ENCODE results near the gene HLA-F.

HLA-F gene

DNA sequence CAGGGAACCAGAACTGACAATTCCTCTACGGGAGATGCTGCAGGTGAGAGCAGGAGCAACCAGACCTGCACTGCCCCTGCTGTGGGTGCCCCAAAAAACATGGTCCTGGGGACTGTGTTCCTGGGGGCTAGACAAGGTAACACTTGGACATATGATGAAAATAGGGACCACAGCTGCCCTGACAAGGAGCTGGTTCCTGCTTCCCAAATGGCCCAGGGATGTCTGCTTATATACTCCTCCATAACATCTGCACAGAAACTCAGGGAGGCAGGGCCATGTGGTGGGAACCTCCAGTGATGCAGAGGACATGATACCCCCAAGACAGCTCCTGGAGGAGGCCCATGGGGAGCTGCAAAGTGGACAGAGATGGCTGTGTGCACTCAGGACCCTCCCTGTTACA is 19.8 kb downstream of the HLA-F start:
- no peak for DNase-seq (ENCODE audit: low spot score in 2 of 2)
- no peaks in the 10 kb centered on the region for H3K4me1 ChIP-seq
- no peak overlapping the region for H3K4me3 ChIP-seq
- H3K27me3 ChIP-seq (ENCODE audit: low read depth): no peaks in the 10 kb centered on the region
- in situ Hi-C loops (cut with MboI; ENCODE audit: low sequenced_read_pairs): no loop called here
- H3K9me3 ChIP-seq: no peaks in the 10 kb centered on the region
- no peaks in the 10 kb centered on the region; the same call in 1 of the 2 replicates for H3K36me3 ChIP-seq (replicated peaks)

GRCh38 chr6:29743568-29743967 is 20.3 kb downstream of the HLA-F start:
- H3K4me1 ChIP-seq: no peaks in the 10 kb centered on the region
- no peak for DNase-seq (ENCODE audit: low spot score in 2 of 2)
- no peaks in the 10 kb centered on the region for H3K9me3 ChIP-seq
- in situ Hi-C loops (cut with MboI; ENCODE audit: low sequenced_read_pairs): no loop called here
- no peaks in the 10 kb centered on the region for H3K36me3 ChIP-seq (replicated peaks)
- H3K27me3 ChIP-seq (ENCODE audit: low read depth): no peaks in the 10 kb centered on the region
- H3K4me3 ChIP-seq: no peak overlapping the region

DNA sequence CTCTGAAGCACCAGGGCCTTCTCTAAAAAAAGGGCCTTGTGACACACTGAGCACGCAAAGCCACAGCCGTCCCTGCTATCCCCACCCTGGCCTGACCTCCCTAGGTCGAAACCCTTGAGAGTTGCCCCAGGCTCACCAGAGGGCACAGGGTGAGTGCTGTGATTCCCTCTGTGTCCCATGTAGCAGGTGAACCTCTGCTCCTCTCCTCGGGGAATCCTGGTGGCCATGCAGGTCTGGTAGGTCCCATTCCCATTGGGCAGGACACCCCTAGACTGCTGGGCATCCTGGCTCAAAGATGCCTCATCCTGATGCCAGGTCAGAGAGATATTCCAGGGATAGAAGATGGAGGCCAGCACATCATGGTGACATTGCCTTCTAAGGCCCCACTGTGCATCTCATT is 20.9 kb downstream of the HLA-F start:
- Histone ChIP-seq H3K27me3 (ENCODE audit: low read depth) (no peaks in the 10 kb centered on the region), H3K4me3 (no peak overlapping the region)
- in situ Hi-C loops (cut with MboI; ENCODE audit: low sequenced_read_pairs): no loop called here

DNA sequence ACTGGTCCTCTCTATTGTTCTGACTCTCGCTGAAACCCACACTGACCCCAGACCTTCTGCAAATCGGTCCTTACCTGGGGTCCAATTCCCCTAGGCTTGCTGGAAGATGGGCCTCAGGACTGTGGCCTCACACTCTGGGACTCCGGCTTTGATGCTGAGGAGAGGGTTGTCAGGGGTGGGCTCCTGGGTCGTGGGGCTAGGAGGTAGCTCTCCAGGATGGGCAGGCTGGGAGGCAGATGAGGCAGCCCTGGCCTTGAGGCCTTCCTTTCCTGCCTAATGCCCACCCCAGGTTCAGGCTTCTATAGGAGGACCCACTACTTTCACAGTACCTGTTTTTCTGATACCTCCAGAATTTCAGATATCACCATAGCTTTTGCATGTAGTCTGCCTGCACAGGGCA is 21.4 kb downstream of the HLA-F start:
- no peak for DNase-seq (ENCODE audit: low spot score in 2 of 2)
- Histone ChIP-seq H3K4me1 (no peaks in the 10 kb centered on the region; the same call in 1 of the 2 replicates), H3K27me3 (ENCODE audit: low read depth) (no peaks in the 10 kb centered on the region), H3K4me3 (no peak overlapping the region), H3K36me3 (replicated peaks) (no peaks in the 10 kb centered on the region), H3K9me3 (no peaks in the 10 kb centered on the region)
- in situ Hi-C loops (cut with MboI; ENCODE audit: low sequenced_read_pairs): no loop called here

More for the DNA sequence above, 20.9 kb downstream of the HLA-F start:
- no peak for DNase-seq (ENCODE audit: low spot score in 2 of 2)
- no peaks in the 10 kb centered on the region for H3K9me3 ChIP-seq
- no peaks in the 10 kb centered on the region for H3K36me3 ChIP-seq (replicated peaks)
- H3K4me1 ChIP-seq: no peaks in the 10 kb centered on the region

- no peaks in the 10 kb centered on the region; the same call in 1 of the 2 replicates for H3K4me1 ChIP-seq
- DNase-seq (ENCODE audit: low spot score in 2 of 2): no peak
- no peaks in the 10 kb centered on the region for H3K9me3 ChIP-seq
- in situ Hi-C loops (cut with MboI; ENCODE audit: low sequenced_read_pairs): no loop called here
- H3K36me3 ChIP-seq (replicated peaks): no peaks in the 10 kb centered on the region
- no peaks in the 10 kb centered on the region for H3K27me3 ChIP-seq (ENCODE audit: low read depth)
- H3K4me3 ChIP-seq: no peak overlapping the region
These were observed 22.2 kb downstream of the HLA-F start for GRCh38 chr6:29745386-29745785.

GRCh38 chr6:29745855-29746449 is 22.7 kb downstream of the HLA-F start:
- DNase-seq (ENCODE audit: low spot score in 2 of 2): no peak
- in situ Hi-C loops (cut with MboI; ENCODE audit: low sequenced_read_pairs): no loop called here
- Histone ChIP-seq H3K27me3 (ENCODE audit: low read depth) (no peaks in the 10 kb centered on the region), H3K4me3 (no peak overlapping the region), H3K36me3 (replicated peaks) (no peaks in the 10 kb centered on the region), H3K4me1 (no peaks in the 10 kb centered on the region; the same call in 1 of the 2 replicates), H3K9me3 (no peaks in the 10 kb centered on the region)

DNA sequence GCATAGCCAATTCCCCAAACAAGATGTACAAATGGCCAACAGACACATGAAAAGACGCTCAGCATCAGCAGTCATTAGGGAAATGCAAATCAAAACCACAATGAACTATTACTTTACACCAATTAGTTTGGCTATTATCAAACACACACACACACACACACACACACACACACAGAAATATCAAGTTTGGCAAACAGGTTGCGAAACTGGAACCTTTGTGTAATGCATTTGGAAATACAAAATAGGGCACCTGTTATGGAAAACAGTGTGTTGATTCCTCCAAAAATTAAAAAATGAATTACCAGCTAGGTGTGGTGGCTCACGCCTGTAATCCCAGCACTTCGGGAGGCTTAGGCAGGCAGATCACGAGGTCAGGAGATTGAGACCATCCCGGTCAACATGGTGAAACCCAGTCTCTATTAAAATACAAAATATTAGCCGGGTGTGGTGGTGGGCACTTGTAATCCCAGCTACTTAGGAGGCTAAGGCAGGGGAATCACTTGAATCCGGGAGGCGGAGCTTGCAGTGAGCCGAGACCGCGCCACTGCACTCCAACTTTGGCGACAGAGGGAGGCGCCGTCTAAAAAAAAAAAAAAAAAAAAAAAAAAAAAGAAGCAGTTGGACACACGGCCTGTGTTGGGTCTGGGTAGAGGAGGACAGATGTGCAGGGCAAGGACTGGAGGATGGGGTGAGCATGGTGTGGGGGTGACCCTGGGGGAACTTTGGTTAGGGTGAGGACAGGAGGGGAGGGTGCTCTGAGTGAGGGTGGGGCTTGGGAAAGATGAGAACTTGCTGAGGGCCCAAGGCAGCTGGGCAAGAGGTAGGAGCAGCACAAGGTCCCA is 23.8 kb downstream of the HLA-F start:
- H3K36me3 ChIP-seq (replicated peaks): no peaks in the 10 kb centered on the region

GRCh38 chr6:29747688-29748250 is 24.5 kb downstream of the HLA-F start:
- peak overlapping the region; percentile 61 for H3K4me3 ChIP-seq
- peak in 1 of 2 experiments; percentile 44 for DNase-seq (ENCODE audit: low spot score in 2 of 2)
- H3K9me3 ChIP-seq: no peaks in the 10 kb centered on the region
- H3K36me3 ChIP-seq (replicated peaks): no peaks in the 10 kb centered on the region
- H3K27me3 ChIP-seq (ENCODE audit: low read depth): no peaks in the 10 kb centered on the region
- in situ Hi-C loops (cut with MboI; ENCODE audit: low sequenced_read_pairs): no loop called here
- no peaks in the 10 kb centered on the region; the same call in 1 of the 2 replicates for H3K4me1 ChIP-seq

More for the DNA sequence above, 23.8 kb downstream of the HLA-F start:
- H3K4me1 ChIP-seq: no peaks in the 10 kb centered on the region; the same call in 1 of the 2 replicates
- no peaks in the 10 kb centered on the region for H3K9me3 ChIP-seq
- no peak for DNase-seq (ENCODE audit: low spot score in 2 of 2)
- in situ Hi-C loops (cut with MboI; ENCODE audit: low sequenced_read_pairs): no loop called here
- no peak overlapping the region for H3K4me3 ChIP-seq
- H3K27me3 ChIP-seq (ENCODE audit: low read depth): no peaks in the 10 kb centered on the region

- Histone ChIP-seq H3K36me3 (replicated peaks) (no peaks in the 10 kb centered on the region), H3K27me3 (ENCODE audit: low read depth) (no peaks in the 10 kb centered on the region), H3K9me3 (no peaks in the 10 kb centered on the region), H3K4me1 (peaks cover 4% of the 10 kb centered on the region; the same call in 1 of the 2 replicates), H3K4me3 (peak overlapping the region; percentile 61)
- in situ Hi-C loops (cut with MboI; ENCODE audit: low sequenced_read_pairs): no loop called here
- peak; percentile 93 to 96 for DNase-seq (ENCODE audit: low spot score in 2 of 2)
These were observed 25.4 kb downstream of the HLA-F start for GRCh38 chr6:29748391-29749307.

DNA sequence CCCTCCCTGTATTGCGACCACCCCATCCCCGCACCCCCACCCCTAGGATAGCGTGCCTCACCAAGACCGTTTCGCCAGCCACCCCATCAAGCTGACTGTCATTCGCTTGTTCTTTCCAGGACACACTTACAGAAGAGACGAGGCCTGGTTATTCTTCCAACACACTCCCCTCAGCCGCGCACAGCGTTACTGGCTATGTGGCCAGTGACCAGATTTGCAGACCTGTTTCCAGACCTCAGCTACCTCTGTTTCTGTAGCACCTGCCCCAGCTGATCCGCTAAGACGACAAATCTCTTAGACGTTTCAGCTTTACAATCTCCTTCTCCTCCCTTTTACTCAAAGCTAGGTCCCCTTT is 26.1 kb downstream of the HLA-F start:
- Histone ChIP-seq H3K4me1 (peaks cover 5% of the 10 kb centered on the region; the same call in 1 of the 2 replicates), H3K27me3 (ENCODE audit: low read depth) (no peaks in the 10 kb centered on the region), H3K9me3 (no peaks in the 10 kb centered on the region), H3K4me3 (peak overlapping the region; percentile 61), H3K36me3 (replicated peaks) (no peaks in the 10 kb centered on the region)
- in situ Hi-C loops (cut with MboI; ENCODE audit: low sequenced_read_pairs): no loop called here
- DNase-seq (ENCODE audit: low spot score in 2 of 2): no peak

GRCh38 chr6:29749668-29750067 is 26.4 kb downstream of the HLA-F start:
- Histone ChIP-seq H3K4me3 (no peak overlapping the region), H3K27me3 (ENCODE audit: low read depth) (no peaks in the 10 kb centered on the region), H3K9me3 (no peaks in the 10 kb centered on the region), H3K4me1 (peaks cover 5% of the 10 kb centered on the region; the same call in 1 of the 2 replicates), H3K36me3 (replicated peaks) (no peaks in the 10 kb centered on the region)
- no peak for DNase-seq (ENCODE audit: low spot score in 2 of 2)
- in situ Hi-C loops (cut with MboI; ENCODE audit: low sequenced_read_pairs): no loop called here

DNA sequence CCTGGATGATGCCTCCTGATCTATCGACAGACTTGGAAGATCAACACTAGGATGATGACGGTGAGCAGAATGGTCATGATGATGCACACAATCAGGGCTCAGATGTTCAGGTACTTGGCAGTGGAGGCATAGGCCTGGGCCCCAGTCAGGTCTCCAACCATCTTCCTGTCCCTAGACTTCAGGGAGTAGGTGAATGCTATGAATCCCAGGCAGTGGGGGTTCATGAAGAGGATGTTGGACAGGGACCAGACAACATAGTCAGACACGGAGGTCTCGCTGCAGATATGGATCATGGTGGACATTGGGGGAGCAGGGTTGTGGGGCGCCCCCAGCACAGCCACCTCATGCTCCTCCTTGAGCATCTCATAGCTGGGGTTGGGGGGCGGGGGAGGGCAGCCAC is 27.5 kb downstream of the HLA-F start:
- Histone ChIP-seq H3K36me3 (replicated peaks) (no peaks in the 10 kb centered on the region), H3K4me1 (peaks cover 5% of the 10 kb centered on the region; the same call in 1 of the 2 replicates), H3K9me3 (no peaks in the 10 kb centered on the region), H3K27me3 (ENCODE audit: low read depth) (no peaks in the 10 kb centered on the region), H3K4me3 (no peak overlapping the region)
- DNase-seq (ENCODE audit: low spot score in 2 of 2): no peak
- in situ Hi-C loops (cut with MboI; ENCODE audit: low sequenced_read_pairs): no loop called here

- Histone ChIP-seq H3K4me1 (peaks cover 5% of the 10 kb centered on the region; the same call in 1 of the 2 replicates), H3K27me3 (ENCODE audit: low read depth) (no peaks in the 10 kb centered on the region), H3K4me3 (no peak overlapping the region), H3K36me3 (replicated peaks) (no peaks in the 10 kb centered on the region), H3K9me3 (no peaks in the 10 kb centered on the region)
- in situ Hi-C loops (cut with MboI; ENCODE audit: low sequenced_read_pairs): no loop called here
- DNase-seq (ENCODE audit: low spot score in 2 of 2): no peak
These were observed 28.2 kb downstream of the HLA-F start for GRCh38 chr6:29751480-29751879.
